ENCODE results near the gene NQO2.

The NQO2 gene, protein sequence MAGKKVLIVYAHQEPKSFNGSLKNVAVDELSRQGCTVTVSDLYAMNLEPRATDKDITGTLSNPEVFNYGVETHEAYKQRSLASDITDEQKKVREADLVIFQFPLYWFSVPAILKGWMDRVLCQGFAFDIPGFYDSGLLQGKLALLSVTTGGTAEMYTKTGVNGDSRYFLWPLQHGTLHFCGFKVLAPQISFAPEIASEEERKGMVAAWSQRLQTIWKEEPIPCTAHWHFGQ

DNA sequence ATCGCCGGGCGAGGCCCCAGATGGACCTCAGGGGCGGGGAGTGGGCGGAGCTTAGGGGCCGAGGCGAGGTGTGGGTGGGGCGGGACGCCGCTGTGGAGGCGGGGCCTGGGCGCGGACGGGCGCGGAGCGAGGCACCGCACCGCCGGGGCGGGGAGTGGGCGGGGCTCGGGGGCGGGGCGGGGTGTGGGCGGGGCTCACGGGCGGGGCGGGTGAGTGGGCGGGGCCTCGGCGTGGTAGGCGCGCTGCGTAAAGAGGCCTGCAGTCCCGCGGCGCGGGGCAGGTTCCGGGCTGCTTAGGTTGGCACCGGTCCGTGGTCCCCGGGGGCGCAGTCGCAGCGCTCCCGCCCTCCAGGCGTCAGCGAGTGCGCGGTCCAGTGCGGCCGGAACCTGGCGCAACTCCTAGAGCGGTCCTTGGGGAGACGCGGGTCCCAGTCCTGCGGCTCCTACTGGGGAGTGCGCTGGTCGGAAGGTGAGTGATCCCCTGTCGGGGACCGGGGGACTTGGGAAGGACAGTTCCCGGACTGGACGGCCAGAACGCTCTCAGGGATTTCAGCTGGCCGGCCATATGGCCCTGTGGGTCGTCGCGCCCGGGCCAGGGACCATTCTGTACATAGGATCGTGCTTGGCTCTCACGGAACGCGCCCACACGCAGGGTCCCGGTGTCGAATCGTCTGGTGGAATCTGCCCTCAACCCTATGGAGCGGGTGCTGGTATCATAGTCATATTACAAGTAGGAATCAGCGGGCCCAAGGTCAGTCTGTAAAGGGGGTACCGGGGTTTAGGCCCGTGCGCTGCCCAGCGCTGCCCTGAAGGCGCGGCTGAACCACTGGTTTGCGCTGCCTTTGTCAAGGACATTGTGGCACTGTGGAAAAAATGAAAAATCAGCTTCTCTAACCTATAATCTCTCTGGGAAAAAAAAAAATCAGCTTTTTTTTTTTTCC, at the start of gene NQO2:
NQO2 (plus strand) TSS at position 277 of the 940 bp plus-strand sequence. CDS start 6,659 bp downstream, outside the sequence.
- DNase-seq, result peak; percentile 87 to 93 (median 90)

DNA sequence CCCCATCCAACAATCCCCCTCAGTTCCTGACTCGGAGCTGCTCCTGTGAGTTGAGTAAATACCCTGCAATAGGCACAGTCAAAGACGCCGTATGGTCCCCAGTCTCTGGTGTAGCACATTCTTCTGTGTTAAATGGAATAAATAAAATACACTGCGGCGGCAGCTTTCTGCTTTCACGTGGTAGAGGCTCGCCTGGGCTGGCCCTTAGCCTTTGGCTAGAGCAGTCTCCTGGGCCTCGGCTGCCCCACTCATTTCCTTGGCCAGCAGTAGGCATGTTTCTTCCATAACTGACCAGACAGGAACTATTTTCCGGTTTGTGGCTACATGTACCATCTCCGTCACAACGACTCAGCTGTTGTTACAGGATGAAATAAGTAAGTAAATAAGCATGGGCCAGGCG, 49.0 kb upstream of the NQO2 start:
- DNase-seq, result no peak

DNA sequence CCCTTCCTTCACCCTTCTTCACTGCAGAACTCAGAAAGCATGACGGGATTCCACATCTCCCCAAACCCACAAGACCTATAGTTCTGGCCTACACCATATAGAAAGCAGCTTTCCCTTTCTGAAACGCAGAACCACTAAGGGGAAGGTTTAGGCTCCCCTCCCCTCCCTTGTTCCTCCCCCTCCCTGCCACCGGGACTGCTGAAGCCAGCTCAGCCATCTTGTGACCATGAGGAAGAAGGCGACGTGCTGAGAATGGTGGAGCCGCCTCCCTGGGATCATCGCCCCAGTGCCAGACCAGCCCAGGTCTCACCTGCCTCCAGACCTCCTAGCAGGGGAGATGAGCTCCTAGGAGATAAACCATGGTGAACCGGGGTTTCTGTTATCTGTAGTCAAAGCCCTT, 48.0 kb upstream of the NQO2 start:
- DNase-seq, result no peak

DNA sequence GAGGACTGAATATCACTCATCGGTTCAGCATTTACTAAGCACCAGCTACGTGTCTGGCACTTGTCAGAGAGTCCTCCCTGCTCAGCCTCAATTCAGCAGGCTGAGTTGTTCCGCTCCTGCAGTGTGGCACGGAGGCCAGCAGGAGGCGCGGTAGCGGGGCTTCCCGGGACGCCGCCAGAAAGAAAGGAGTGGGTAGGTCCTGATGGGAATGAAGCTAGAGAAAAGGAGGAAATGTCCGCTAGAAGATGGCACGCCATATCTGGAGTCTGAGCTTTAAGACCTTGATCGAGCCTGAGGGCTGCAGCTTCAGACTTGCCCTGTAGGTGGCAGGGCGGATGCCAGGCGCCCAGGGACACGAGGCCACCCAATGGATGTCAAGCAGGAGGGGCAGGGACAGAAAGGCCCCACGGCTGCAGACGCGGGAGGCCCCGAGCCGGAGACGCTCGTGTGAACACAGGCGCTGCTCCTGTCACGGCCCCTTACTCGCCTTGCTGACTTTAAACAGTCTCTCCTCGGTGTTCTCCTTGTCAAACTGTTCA, 47.1 kb upstream of the NQO2 start:
- DNase-seq, result peak in 3 of 4 experiments; percentile 19 to 31 (median 25)

DNA sequence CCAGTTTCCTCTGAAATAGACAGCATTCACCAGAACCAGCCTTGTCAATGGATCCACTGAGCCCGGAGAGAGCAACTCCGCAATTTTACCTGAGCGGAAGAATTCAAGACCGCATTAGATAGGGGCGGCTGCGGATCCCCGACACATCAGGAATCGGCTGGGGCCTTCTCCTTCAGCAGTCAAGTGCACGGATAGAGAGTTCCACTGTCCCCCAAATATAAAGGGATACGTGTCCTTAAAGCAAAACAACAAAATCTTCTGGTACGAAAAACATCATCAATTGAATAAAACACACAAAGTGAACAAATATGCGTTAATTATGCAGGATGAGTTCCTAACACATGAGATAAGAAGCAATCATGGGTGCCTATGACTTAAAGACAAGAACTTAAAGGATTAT, 46.6 kb upstream of the NQO2 start:
- no peak for DNase-seq

DNA sequence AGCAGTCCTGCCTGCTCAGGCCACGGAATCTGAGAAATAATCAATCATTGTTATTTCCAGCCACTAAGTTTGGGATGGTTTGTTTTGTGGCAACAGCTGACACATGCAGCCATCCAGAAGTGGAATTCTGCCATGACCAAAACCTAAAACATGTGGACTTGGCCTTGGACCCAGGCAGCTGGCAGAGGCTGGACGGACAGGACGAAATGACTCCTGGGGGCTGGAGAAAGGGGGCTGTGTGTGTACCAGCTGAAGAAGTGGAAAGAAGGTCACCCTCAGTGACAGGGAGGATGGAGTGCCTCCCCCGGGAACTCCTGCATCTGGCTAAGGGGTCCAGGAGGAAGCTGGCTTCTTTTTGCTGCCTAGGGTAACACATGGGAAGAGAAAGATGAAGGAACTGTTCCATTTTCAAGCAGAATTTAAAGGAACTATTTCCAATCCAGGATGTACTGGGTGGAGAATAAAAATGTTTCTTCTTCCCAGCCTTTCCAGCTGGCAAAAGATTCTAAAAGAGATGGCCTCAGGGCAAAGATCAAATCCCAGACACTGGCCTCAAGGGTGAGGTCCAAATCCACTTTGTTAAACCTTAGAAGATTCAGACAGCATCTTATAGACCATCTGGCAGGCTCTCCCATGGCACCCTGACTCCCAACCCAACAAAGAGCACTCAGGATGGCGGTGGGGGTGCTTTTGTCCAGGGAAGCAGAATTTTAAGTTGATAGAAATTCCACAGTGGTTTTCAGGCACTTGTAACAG, 42.6 kb upstream of the NQO2 start:
- no peak for DNase-seq

DNA sequence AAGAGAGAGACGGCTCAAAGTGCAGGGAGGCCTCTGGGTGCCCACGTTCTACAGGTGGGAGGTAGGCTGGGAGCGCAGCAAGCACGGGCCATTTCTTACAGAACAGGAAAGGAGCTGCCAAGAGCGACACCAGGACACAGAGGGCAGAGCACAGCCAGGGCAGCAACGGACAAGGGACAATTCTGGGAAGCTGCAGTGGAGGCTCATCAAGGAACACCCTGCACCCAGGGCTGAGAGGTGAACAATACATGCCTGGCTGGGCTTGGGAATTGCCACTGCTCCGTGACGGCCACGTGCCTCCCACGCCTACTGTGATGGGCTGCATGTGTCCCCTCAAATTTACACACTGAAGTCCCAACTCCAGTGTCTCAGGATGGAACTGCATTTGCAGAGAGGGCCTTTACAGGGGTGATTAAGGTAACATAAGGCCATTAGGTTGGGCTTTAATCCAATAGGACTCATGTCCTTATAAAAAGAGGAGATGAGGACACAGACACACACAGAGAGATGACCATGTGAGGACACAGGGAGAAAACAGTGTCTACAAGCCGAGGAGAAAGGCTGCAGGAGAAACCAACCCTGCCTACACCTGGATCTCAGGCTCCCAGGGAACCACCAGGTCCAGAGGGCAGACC, 41.9 kb upstream of the NQO2 start:
- DNase-seq, result no peak

DNA sequence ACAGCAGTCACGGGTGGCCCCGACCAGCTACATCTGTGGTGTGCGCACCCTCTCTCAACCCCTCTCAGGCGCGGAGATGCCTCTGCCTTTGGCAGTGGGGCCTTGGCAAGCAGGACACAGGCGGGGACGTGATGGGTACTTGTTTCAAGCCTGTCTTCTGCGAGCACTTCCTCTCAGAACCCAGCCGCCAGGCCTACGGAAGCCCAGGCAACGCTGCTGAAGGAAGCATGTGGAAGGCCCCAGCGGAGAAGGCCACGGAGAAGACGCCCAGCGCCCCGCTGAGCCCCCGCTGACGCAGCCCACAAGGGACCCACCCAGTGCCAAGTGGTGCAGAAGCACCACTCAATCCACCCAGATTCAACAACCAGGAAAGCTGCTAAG, 41.4 kb upstream of the NQO2 start:
- no peak for DNase-seq

DNA sequence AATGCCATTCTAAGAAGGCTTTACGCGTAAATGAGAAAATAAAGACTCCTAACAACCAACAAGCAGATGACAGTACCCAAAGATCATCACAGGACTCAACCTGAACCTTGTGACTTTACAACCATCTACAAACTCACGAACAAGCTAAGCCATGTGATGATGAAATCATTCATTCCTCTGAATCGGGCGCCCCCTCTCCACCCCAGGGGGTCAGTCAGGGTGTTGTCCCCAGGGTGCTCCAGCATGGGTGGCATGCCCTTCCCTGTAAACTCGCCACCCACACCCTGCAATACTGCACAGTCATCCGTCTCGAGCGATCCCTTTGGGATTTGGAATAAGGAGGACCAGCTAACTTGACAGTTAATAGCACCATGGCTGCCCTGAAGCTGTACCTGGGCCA, 40.9 kb upstream of the NQO2 start:
- no peak for DNase-seq

DNA sequence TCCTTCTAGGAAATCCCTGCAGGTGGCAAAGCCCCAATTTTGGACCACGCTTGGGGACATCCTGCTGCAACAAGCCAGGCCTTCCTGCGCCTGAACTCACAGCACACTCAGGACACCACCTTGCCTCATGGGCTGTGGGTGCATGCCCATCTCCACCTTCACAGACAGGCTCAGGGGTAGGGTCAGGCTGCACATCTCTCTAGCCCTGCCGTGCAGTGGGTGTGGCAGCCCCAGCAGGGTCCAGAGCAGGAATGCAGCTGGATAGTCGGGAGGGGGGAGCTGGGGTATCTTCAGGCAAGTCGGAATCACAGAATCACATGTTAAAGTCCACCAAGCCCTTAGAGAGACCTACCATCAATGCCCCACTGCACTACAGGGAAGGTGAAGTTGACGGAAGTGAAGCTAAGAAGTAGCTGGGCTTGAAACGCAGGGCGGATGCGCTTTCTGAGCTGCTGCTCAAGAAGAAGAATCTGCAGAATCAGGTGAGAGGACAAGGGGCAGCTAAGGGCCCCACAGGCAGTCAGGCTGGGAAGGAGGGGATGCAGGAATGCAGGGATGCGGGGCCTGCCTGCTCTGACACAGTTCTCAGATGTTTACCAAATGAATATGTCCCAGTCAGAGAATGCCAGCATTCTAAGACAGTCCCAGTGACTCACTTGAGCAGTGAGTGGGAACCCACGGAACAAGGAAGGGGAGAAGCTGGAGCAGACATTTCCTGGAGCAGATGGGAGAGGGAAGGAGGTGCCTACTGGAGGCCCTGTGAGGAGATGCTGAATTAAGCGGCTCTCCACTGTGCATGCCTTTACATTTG, 39.6 kb upstream of the NQO2 start:
- no peak for DNase-seq

DNA sequence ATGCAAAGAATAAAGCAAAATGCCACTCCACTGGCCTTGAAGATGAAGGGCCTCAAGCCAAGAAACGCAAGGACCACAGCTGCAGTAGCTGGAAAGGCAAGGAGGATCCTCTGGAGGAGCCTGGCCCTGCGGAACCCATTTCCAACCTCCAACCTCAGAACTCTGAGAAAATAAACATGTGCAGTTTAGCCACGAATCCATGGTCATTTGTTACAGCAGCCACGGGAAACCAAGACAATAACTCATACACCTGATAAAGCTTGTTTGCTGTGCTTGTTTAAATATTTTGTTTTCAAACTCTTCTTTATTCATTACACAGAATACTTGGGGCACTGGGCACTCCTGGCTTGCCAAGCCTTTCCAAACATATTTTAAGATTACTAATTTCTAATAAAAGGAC, 38.8 kb upstream of the NQO2 start:
- DNase-seq, result no peak

DNA sequence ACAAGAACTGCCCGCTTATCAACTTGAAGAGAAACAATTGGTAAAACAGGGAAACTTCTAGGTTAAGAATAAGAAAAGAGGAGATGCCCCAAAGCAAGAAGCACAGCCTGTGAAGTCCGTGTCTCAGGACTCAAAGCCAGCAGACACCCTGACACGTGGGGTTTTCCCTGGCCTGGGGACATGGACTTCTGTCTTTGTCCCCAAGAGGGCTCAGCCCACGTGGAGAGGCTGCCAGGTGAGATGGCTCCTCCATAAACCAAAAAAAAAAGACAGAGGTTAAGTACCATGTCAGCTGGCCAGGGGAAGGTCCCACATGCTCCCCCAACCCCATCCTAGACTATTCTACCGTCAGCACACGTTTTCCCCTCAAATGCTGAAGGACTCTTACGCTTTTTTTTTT, 38.2 kb upstream of the NQO2 start:
- DNase-seq, result no peak

DNA sequence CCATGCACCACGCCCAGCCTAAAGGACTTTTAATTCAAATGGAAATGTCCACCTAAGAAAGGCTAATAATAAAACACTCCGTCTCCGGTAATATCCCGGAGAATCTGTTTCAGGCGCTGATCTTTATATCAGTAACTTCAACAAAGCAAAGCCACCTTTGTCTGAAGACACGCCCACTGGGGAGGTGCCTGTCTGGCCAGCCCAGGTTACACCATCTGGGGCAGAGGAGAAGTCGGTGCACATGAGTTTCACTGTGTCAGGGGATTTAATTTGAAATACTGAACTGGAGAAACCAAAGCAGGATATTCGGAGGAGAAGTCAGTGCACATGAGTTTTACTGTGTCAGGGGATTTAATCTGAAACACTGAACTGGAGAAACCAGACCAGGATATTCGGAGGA, 37.7 kb upstream of the NQO2 start:
- DNase-seq, result no peak

DNA sequence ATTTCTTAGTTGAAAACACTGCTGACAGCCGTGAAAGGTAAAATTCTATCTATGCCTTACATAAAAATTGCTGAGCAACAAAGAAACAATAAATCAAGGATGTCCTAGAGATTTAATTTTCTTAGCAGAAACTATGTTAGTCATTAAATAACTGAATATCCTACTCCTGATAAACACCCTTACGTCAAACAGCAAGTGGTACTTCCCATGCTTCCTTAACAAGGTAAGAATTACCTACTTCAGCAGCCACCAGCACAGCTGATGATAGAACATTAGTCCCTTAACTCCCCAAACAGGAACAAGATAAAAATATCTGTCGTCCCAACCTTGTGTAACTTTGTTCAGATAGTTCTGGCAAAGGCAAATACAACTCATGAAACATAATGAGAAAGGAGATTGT, 37.1 kb upstream of the NQO2 start:
- DNase-seq, result no peak

DNA sequence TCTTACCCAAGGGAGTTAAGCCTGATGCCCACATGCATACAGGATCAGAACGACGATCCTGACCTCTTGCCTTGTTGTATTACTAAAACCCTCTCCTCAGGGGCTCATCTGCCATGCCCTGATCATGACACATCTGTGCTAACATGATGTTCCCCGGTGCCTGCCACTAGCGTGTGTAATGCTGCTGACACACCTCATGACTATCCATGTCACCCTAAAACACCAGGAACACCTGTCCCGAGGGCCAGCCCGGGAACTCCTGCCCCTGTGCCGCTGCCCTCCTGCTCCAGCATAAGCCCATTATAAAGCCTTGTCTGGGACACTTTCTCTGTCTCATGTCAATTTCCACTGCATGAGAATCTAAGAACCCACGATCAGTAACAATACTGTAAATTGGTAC, 35.9 kb upstream of the NQO2 start:
- no peak for DNase-seq

DNA sequence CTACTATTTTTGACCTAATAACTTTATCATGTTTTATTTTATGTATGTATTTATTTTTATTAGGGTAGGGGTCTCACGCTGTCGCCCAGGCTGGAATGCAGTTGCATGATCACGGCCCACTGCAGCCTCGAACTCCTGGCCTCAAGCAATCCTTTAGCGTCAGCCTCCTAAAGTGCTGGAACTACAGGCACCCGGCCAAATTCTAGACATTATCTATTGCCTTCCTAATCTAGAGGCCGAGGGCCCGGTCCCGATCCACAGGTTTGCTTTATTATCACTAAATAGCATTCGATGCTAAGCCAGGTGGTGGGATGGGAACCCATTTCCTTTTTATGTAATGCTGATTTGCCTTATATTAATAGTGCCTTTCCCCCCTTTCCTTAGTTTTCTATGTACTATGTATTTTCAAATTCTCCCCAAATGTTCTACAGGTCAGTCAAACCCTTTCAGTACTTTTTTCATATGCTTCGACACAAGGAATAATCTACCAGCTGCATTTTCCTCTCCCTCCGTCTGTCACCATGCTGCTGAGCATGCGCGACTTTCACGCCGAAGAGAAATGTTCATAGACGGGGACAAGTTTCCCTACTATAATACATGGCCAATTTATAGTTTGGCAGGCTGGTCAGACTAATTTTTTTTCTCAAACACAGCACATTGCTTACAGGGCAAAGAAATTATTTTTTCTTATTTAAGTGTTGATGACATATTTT, 34.7 kb upstream of the NQO2 start:
- no peak for DNase-seq

DNA sequence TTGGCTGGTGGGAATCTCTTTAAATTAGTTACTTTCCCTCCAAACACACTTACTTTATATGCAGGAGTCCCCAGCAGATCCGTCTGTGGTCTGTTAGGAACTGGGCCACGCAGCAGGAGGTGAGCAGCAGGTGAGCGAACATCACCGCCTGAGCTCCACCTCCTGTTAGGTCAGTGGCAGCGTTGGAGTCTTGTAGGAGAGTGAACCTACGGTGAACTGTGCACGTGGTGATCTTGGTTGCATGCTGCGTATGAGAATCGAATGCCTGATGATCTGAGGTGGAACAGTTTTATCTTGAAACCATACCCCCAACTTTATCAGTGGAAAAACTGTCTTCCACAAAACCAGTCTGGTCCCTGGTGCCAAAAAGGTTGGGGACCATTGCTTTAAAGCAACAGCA, 33.3 kb upstream of the NQO2 start:
- no peak for DNase-seq

DNA sequence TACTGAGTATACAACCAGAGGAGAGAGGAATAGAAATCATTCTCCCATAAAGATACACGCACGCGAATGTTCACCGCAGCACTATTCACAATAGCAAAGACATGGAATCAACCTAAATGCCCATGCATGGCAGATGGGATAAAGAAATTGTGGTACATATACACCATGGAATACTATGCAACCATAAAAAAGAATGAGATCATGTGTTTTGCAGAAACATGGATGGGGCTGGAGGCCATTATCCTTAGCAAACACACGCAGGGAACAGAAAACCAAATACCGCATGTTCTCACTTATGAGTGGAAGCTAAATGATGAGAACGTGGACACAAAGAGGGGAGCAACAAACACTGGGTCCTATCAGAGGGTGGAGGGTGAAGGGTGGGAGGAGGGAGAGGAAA, 31.8 kb upstream of the NQO2 start:
- DNase-seq, result no peak

DNA sequence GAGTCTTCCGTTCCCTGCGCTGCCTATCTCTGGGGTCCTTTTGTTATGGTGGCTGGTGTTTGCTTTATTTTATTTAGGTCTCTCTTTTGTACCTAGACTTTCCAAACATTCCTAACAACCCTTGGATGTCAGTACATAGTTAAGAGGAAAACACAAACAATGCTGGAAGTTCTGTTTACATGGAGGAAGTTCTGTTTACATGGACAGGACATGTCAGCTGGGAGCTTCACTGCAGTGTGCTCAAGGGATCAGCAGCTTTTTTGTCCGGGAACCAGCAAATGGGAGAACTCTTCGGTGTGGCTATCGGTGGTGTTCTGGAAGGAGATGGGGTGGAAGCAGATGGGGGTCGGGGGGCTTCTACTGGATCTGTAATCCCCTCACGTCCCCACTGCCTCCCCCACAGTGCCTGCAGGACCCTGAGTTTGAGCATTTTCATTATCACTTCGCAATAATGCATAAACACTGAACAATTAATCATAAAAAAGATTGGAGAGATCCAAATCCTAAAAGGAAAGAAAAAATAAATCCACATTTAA, 31.0 kb upstream of the NQO2 start:
- DNase-seq, result no peak

DNA sequence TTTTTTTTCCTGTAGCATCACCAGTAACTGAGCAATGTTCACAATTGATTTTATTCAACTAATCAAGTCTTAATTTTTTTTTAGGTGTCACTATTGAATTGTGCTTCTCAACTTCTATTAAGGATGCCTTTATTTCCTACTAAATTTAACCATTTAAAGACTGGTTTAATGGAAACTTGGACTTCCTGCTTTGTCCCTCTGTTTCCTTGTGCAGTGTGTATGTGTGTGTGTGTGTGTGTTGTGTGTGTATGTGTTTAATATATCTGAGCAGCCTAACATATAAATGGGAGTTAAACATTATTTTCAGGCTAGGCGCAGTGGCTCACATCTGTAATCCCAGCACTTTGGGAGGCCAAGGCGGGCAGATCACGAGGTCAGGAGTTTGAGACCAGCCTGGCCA, 30.1 kb upstream of the NQO2 start:
- no peak for DNase-seq

All from activated CD4-positive, CD25-positive, alpha-beta regulatory T cell (primary cell).